ENCODE measurements around the gene TMEM91. TPM values are rescaled to one million over a fixed set of nuclear protein-coding genes. Genes with fewer than 3 reads are reported as not detected.
A peak's percentile ranks its signal among the peaks of the same experiment; 100 is the strongest.

TMEM91 gene
- total and polyA plus RNA-seq, 2 of the 8 experiments (the other 6 are each of a cell fraction or from before 2014, with no cell fraction given) = 5.3 to 7.4 TPM

DNA sequence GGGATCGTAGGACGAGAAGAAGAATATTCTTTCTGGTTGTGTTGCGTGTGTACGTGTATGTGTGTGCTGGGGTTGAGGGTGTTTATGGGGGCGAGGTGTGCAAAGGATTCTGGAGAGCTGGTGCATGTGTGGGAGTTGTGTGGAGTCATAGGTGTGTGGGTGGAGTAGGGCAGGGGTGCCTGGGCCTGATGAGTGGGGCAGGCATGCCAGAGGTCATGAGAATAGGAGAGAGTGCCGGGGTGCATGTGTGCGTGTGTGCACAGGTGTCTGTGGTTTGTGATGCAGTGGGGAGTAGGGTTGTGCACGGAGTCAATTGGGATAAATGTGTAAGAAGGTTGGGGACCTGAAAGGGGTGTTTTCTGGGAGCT lies 649 bp downstream of the TMEM91 start:
- no peak overlapping the region for H3K56ac ChIP-seq (replicated peaks; ENCODE audit: insufficient read length, low read depth, low read length)
- ChIA-PET POLR2A (ENCODE audit: partially characterized antibody) (interaction anchor here (0.6 to 3.8 kb wide), 8 partner anchors 9 to 63 kb away, joined by 3 to 10 read pairs (median 3); partner anchors contain the start of gene DMAC2), CTCF (ENCODE audit: partially characterized antibody) (interaction anchor here (0.6 to 3.1 kb wide), 6 partner anchors 12 to 187 kb away, joined by 3 to 33 read pairs (median 3); partner anchors contain the start of genes B9D2 and TGFB1)
- H3K4me3 ChIP-seq (ENCODE audit: extremely low read depth in 1 of 4, insufficient read depth in 2 of 4, low read depth in 3 of 4, low read length in 4 of 4) = peak overlapping the region; percentile 61 to 82 (median 71)
- H3K18ac ChIP-seq (ENCODE audit: extremely low read depth, low read length) = peak overlapping the region; percentile 90
- H4K5ac ChIP-seq (ENCODE audit: insufficient read length, low read depth, low read length) = no peak overlapping the region
- H3K4me2 ChIP-seq (ENCODE audit: insufficient read depth in 1 of 2, low read depth in 2 of 2, low read length in 2 of 2) = peak overlapping the region; percentile 96
- H2BK20ac ChIP-seq (ENCODE audit: low read length) = no peak overlapping the region
- peak overlapping the region; percentile 80; the same call in 1 of the 2 replicates for H2BK12ac ChIP-seq (ENCODE audit: low read depth, low read length)
- H2BK120ac ChIP-seq (replicated peaks; ENCODE audit: low read depth, low read length) = no peak overlapping the region
- H4K8ac ChIP-seq (ENCODE audit: extremely low read depth, insufficient read depth, low read length) = no peak overlapping the region; the same call in 1 of the 2 replicates
- H3K79me1 ChIP-seq (ENCODE audit: low read depth, low read length) = no peaks in the 10 kb centered on the region
- no peak for FAIRE-seq
- no peak overlapping the region for H3K4ac ChIP-seq (replicated peaks; ENCODE audit: insufficient read length, low read depth, low read length)
- no peak overlapping the region for H3K23ac ChIP-seq (ENCODE audit: insufficient read length)
- H3K9ac ChIP-seq (replicated peaks in 1 of 4; ENCODE audit: extremely low read depth in 1 of 4, low read depth in 3 of 4, low read length in 3 of 4) = peak overlapping the region in 3 of 4 experiments; percentile 28 to 72 (median 29); a peak in 4 of 7 replicates
- no peaks in the 10 kb centered on the region for H3K9me3 ChIP-seq (ENCODE audit: insufficient read depth in 2 of 2, low read depth in 1 of 2, low read length in 1 of 2)
- H3K36me3 ChIP-seq (ENCODE audit: control insufficient read depth in 2 of 4, insufficient read depth in 4 of 4, low read length in 3 of 4) = no peaks in the 10 kb centered on the region
- H4K20me1 ChIP-seq (replicated peaks in 1 of 2; ENCODE audit: control insufficient read depth in 1 of 2, insufficient read depth in 2 of 2, low read length in 2 of 2) = no peaks in the 10 kb centered on the region
- peaks cover 0 to 9% (median 2%) of the 10 kb centered on the region in 4 experiments; a peak in 4 of 7 replicates for H3K27me3 ChIP-seq (replicated peaks in 1 of 4; ENCODE audit: control insufficient read depth in 3 of 4, extremely low read depth in 1 of 4, insufficient read depth in 3 of 4, low read length in 3 of 4)
- no peaks in the 10 kb centered on the region for H3K79me2 ChIP-seq (ENCODE audit: control insufficient read depth in 1 of 2, insufficient read depth in 2 of 2, low read length in 2 of 2)
- no peak for DNase-seq (ENCODE audit: low read depth in 1 of 2, low spot score in 2 of 2)
- no peak overlapping the region for H3K14ac ChIP-seq (ENCODE audit: insufficient read length)
- H3K27ac ChIP-seq (ENCODE audit: low read depth, low read length) = no peak overlapping the region
- peak overlapping the region; percentile 53; the same call in 1 of the 2 replicates for H2AK5ac ChIP-seq (ENCODE audit: low read depth, low read length)
- peaks cover 12% of the 10 kb centered on the region for H3K23me2 ChIP-seq (ENCODE audit: low read depth, low read length)
- 0 out of 2 replicates have a peak overlapping the region, but pooled peaks have one; percentile 35 for H2BK5ac ChIP-seq (ENCODE audit: low read depth, low read length)
- no peak overlapping the region for H4K91ac ChIP-seq (replicated peaks; ENCODE audit: insufficient read length, low read length)
- H3K4me1 ChIP-seq (replicated peaks in 1 of 4; ENCODE audit: control insufficient read depth in 3 of 4, insufficient read depth in 4 of 4, low read length in 3 of 4) = peaks cover 0 to 5% (median 4%) of the 10 kb centered on the region in 4 experiments; a peak in 5 of 7 replicates
- WGBS, 2 experiments (ENCODE audit: extremely low coverage in 1 of 2, insufficient coverage in 1 of 2, insufficient read length in 1 of 2, insufficient replicate concordance in 2 of 2, low coverage in 1 of 2, low lambda C conversion rate in 2 of 2, missing lambda C conversion rate in 1 of 2) = 41% methylated on average over 8 of the region's 8 CpGs; no CpG with 5 or more reads in 1 of the 2 experiments
- peak overlapping the region; percentile 91; the same call in 1 of the 2 replicates for H2AFZ ChIP-seq (ENCODE audit: low read length)
- peak overlapping the region; percentile 88; the same call in 1 of the 2 replicates for H2BK15ac ChIP-seq (ENCODE audit: low read length)
- TF ChIP-seq ASH2L (IDR thresholded peaks at IDR 0.05; ENCODE audit: low read length) = no peak
- no peak for TF ChIP-seq SRF (IDR thresholded peaks at IDR 0.05; ENCODE audit: low read depth, low read length)
- no peak for TF ChIP-seq POLR2AphosphoS5 (IDR thresholded peaks at IDR 0.05; ENCODE audit: low read depth, low read length)
- no peak for TF ChIP-seq SIN3A (conservative IDR thresholded peaks at IDR 0.05 in 1 of 2, IDR thresholded peaks at IDR 0.05 in 1 of 2; ENCODE audit: low read depth in 1 of 2, low read length in 2 of 2)
- no peak for TF ChIP-seq SP1 (IDR thresholded peaks at IDR 0.05; ENCODE audit: low read depth, low read length)
- no peak for TF ChIP-seq EGR1 (IDR thresholded peaks at IDR 0.05; ENCODE audit: borderline replicate concordance, low read depth, low read length)
- TF ChIP-seq YY1 (IDR thresholded peaks at IDR 0.05; ENCODE audit: low read depth, low read length) = no peak
- no peak for TF ChIP-seq NRF1 (IDR thresholded peaks at IDR 0.05; ENCODE audit: low read depth, low read length)
- TF ChIP-seq SIRT6 (IDR thresholded peaks at IDR 0.05; ENCODE audit: low read length) = no peak
- no peak for TF ChIP-seq EP300 (IDR thresholded peaks at IDR 0.05; ENCODE audit: borderline replicate concordance in 1 of 2, low read depth in 2 of 2, low read length in 2 of 2)
- TF ChIP-seq, protein P1, sequence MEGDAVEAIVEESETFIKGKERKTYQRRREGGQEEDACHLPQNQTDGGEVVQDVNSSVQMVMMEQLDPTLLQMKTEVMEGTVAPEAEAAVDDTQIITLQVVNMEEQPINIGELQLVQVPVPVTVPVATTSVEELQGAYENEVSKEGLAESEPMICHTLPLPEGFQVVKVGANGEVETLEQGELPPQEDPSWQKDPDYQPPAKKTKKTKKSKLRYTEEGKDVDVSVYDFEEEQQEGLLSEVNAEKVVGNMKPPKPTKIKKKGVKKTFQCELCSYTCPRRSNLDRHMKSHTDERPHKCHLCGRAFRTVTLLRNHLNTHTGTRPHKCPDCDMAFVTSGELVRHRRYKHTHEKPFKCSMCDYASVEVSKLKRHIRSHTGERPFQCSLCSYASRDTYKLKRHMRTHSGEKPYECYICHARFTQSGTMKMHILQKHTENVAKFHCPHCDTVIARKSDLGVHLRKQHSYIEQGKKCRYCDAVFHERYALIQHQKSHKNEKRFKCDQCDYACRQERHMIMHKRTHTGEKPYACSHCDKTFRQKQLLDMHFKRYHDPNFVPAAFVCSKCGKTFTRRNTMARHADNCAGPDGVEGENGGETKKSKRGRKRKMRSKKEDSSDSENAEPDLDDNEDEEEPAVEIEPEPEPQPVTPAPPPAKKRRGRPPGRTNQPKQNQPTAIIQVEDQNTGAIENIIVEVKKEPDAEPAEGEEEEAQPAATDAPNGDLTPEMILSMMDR (IDR thresholded peaks at IDR 0.05; ENCODE audit: control extremely low read depth in 1 of 3, insufficient read depth in 1 of 3, low read depth in 1 of 3, low read length in 3 of 3) = no peak

Measured in H1 (cell line).